ENCODE data around the gene EME1. TPM values are rescaled to one million over a fixed set of nuclear protein-coding genes. Genes with fewer than 3 reads are reported as not detected.
A peak's percentile ranks its signal among the peaks of the same experiment; 100 is the strongest.

Gene EME1
- total and polyA plus RNA-seq, 8 donors = 0.19 to 0.94 (median 0.41) TPM; not detected in 2

DNA sequence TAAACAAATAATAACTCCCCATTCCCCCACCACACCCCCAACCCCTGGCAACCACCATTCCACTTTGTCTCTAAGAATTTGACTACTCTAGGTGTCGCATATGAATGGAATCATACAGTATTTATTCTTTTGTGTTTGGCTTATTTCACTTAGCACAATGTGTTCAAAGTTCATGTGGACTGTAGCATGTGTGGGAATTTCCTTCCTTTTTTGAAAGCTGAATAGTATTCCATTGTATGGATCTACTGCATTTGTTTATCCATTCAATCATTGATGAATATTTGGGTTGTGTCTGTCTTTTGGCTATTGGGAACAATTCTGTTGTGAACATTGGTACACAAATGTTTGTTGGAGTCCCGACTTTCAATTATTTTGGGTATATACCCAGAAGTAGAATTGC, 49.7 kb downstream of the EME1 start:
- H3K36me3 ChIP-seq = no peaks in the 10 kb centered on the region
- peaks cover 12 to 43% (median 35%) of the 10 kb centered on the region in 3 donors for H3K4me1 ChIP-seq
- no peak overlapping the region for H3K27ac ChIP-seq
- no peak for ATAC-seq
- no peaks in the 10 kb centered on the region for H3K9me3 ChIP-seq
- TF ChIP-seq, protein P1, sequence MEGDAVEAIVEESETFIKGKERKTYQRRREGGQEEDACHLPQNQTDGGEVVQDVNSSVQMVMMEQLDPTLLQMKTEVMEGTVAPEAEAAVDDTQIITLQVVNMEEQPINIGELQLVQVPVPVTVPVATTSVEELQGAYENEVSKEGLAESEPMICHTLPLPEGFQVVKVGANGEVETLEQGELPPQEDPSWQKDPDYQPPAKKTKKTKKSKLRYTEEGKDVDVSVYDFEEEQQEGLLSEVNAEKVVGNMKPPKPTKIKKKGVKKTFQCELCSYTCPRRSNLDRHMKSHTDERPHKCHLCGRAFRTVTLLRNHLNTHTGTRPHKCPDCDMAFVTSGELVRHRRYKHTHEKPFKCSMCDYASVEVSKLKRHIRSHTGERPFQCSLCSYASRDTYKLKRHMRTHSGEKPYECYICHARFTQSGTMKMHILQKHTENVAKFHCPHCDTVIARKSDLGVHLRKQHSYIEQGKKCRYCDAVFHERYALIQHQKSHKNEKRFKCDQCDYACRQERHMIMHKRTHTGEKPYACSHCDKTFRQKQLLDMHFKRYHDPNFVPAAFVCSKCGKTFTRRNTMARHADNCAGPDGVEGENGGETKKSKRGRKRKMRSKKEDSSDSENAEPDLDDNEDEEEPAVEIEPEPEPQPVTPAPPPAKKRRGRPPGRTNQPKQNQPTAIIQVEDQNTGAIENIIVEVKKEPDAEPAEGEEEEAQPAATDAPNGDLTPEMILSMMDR (IDR thresholded peaks at IDR 0.05) = no peak
- intact Hi-C loops (cut with DNase I) = no loop called here
- FAIRE-seq = no peak
- H3K27me3 ChIP-seq = no peaks in the 10 kb centered on the region
- no peak overlapping the region for H3K4me3 ChIP-seq
- DNase-seq = no peak
- 76 to 80% methylated on average over 2 of the region's 2 CpGs for WGBS, 2 donors

DNA sequence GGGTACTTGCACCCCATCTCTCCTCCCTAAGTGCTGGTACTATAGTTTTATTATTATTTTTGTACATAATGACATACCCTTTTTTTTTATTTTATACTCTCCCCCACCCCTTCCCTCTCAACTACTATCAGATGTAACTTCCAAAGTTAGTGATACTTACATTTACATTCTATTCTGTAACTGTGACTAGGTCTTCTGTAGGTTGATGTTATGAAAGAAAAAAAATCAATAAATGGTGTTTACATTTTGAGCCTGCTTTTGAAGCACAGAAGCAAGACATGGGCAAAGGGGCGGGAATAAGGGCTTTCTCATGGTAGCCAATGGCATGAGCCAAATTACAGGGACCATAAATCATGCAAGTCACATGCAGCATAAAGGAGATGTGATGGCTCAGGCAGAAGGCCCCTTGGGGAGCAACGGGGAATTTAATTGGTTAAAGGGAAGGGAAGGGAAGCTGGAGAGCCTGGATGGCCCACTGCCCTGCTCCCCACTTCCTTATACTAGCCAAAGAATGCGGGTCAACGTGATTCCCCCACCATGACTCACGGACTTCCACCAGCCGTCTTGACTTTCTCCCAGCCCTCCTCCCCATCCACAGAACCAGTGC, 50.6 kb downstream of the EME1 start:
- WGBS, 2 donors = 51 to 52% methylated on average over 6 of the region's 6 CpGs
- Histone ChIP-seq H3K36me3 (no peaks in the 10 kb centered on the region), H3K27me3 (no peaks in the 10 kb centered on the region), H3K27ac (peak overlapping the region in 3 of 4 donors; percentile 5 to 75 (median 37)), H3K4me1 (peaks cover 12 to 43% (median 36%) of the 10 kb centered on the region in 3 donors), H3K4me3 (no peak overlapping the region), H3K9me3 (no peaks in the 10 kb centered on the region)
- ATAC-seq = peak in 3 of 4 donors; percentile 8 to 35 (median 25)
- DNase-seq = peak in 2 of 6 donors; percentile 36 to 45
- FAIRE-seq = no peak
- TF ChIP-seq, protein P1 (IDR thresholded peaks at IDR 0.05) = no peak
- intact Hi-C loops (cut with DNase I) = no loop called here

GRCh38 chr17:50424246-50424995, 51.4 kb downstream of the EME1 start:
- no peak for DNase-seq
- TF ChIP-seq, protein P1 (IDR thresholded peaks at IDR 0.05) = no peak
- Histone ChIP-seq H3K9me3 (no peaks in the 10 kb centered on the region), H3K4me1 (peaks cover 12 to 43% (median 36%) of the 10 kb centered on the region in 3 donors), H3K4me3 (no peak overlapping the region), H3K27me3 (no peaks in the 10 kb centered on the region), H3K36me3 (no peaks in the 10 kb centered on the region), H3K27ac (peak overlapping the region in 3 of 4 donors; percentile 5 to 75 (median 37))
- no peak for ATAC-seq
- intact Hi-C loops (cut with DNase I) = no loop called here
- WGBS, 2 donors = 78 to 83% methylated on average over 9 of the region's 9 CpGs
- FAIRE-seq = no peak

DNA sequence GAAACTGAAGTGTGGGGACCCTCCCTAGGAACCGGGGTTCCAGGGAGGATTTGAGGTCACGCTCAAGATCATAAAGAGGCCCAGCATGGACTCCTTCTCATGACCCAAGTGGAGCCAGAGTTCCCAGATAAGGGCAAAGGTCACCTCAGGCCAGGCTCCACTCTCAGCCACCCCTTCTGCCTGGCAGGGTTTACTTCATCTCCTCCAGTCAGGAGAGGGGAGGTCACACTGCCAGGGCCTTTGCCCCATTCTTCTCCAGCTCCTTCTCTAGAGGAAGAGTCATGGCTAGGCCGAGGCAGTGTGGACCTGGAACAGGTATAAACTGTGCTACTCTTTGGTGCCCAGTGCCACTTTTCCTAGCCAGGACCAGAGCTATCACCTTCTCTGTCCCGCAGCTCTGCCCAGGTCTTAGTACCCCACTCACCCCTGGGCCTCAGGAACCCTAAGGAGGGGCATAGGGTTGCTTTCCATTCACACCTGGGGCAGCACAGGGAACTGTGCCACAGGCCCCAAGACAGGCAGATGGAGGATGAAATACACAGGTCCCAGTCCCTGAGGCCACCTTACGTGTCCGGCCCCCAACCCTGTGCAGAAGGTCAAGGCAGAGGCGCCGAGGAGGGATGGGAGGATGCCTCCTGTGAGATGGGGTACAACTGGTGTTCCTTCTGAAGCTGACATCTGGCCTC, 52.1 kb downstream of the EME1 start:
- TF ChIP-seq, protein P1 (IDR thresholded peaks at IDR 0.05) = no peak
- Histone ChIP-seq H3K9me3 (no peaks in the 10 kb centered on the region), H3K27ac (peak overlapping the region in 3 of 4 donors; percentile 12 to 76 (median 75)), H3K36me3 (no peaks in the 10 kb centered on the region), H3K4me3 (peak overlapping the region; percentile 58 to 72 (median 65)), H3K4me1 (peaks cover 12 to 43% (median 36%) of the 10 kb centered on the region in 3 donors), H3K27me3 (no peaks in the 10 kb centered on the region)
- intact Hi-C loops (cut with DNase I) = no loop called here
- FAIRE-seq (no peak), ATAC-seq (no peak), DNase-seq (peak in 1 of 6 donors; percentile 50)
- WGBS, 2 donors = 90 to 95% methylated on average over 6 to 8 of the region's 8 CpGs
